ENCODE measurements around the gene DAD1. TPM values are rescaled to one million over a fixed set of nuclear protein-coding genes. Genes with fewer than 3 reads are reported as not detected.

Gene DAD1
- total RNA-seq, 2 donors from 2014 or later, result 91.3 to 104 TPM

GRCh38 chr14:22538671-22539228 is 50.3 kb downstream of the DAD1 start:
- TF ChIP-seq POLR2A (IDR thresholded peaks at IDR 0.05), result no peak
- TF ChIP-seq CTCF (IDR thresholded peaks at IDR 0.05), result no peak
- H3K4me3 ChIP-seq, result no peak overlapping the region
- H3K4me1 ChIP-seq, result no peaks in the 10 kb centered on the region
- no peaks in the 10 kb centered on the region for H3K27me3 ChIP-seq
- ATAC-seq, result no peak
- H3K27ac ChIP-seq, result no peak overlapping the region
- H3K9me3 ChIP-seq, result no peaks in the 10 kb centered on the region
- 64 to 67% methylated on average over 4 to 5 of the region's 5 CpGs for WGBS, 2 donors
- intact Hi-C loops (cut with DNase I), result no loop called here
- H3K36me3 ChIP-seq (replicated peaks in 1 of 2; ENCODE audit: insufficient read depth in 1 of 2, low read depth in 2 of 2), result no peaks in the 10 kb centered on the region
- no peak for DNase-seq

GRCh38 chr14:22537436-22538310 is 51.4 kb downstream of the DAD1 start:
- no peaks in the 10 kb centered on the region for H3K27me3 ChIP-seq
- no peak overlapping the region for H3K27ac ChIP-seq
- TF ChIP-seq POLR2A (IDR thresholded peaks at IDR 0.05), result no peak
- TF ChIP-seq CTCF (IDR thresholded peaks at IDR 0.05), result no peak
- no peaks in the 10 kb centered on the region for H3K4me1 ChIP-seq
- ATAC-seq, result no peak
- H3K4me3 ChIP-seq, result no peak overlapping the region
- WGBS, 2 donors, result 86% methylated on average over 8 of the region's 8 CpGs
- H3K9me3 ChIP-seq, result no peaks in the 10 kb centered on the region
- no peak for DNase-seq
- no peaks in the 10 kb centered on the region for H3K36me3 ChIP-seq (replicated peaks in 1 of 2; ENCODE audit: insufficient read depth in 1 of 2, low read depth in 2 of 2)
- intact Hi-C loops (cut with DNase I), result no loop called here

- ATAC-seq (peak; percentile 63), DNase-seq (peak in 3 of 4 donors; percentile 31 to 66 (median 33))
- WGBS, 2 donors, result 70 to 71% methylated on average over 6 of the region's 6 CpGs
- H3K27ac ChIP-seq, result no peak overlapping the region
- no peaks in the 10 kb centered on the region for H3K36me3 ChIP-seq (replicated peaks in 1 of 2; ENCODE audit: insufficient read depth in 1 of 2, low read depth in 2 of 2)
- no peaks in the 10 kb centered on the region for H3K4me1 ChIP-seq
- no peak overlapping the region for H3K4me3 ChIP-seq
- intact Hi-C loops (cut with DNase I), result no loop called here
- H3K9me3 ChIP-seq, result no peaks in the 10 kb centered on the region
- no peaks in the 10 kb centered on the region for H3K27me3 ChIP-seq
- TF ChIP-seq POLR2A (IDR thresholded peaks at IDR 0.05), result no peak
- no peak for TF ChIP-seq CTCF (IDR thresholded peaks at IDR 0.05)
Observed at GRCh38 chr14:22536853-22537338, 52.1 kb downstream of the DAD1 start.

GRCh38 chr14:22535916-22536315 is 53.1 kb downstream of the DAD1 start:
- H3K4me1 ChIP-seq, result no peaks in the 10 kb centered on the region
- no peak overlapping the region for H3K27ac ChIP-seq
- no peaks in the 10 kb centered on the region for H3K27me3 ChIP-seq
- no peak overlapping the region for H3K4me3 ChIP-seq
- no peak for TF ChIP-seq CTCF (IDR thresholded peaks at IDR 0.05)
- no peak for TF ChIP-seq POLR2A (IDR thresholded peaks at IDR 0.05)
- no peaks in the 10 kb centered on the region for H3K36me3 ChIP-seq (replicated peaks in 1 of 2; ENCODE audit: insufficient read depth in 1 of 2, low read depth in 2 of 2)
- DNase-seq (no peak), ATAC-seq (no peak)
- no peaks in the 10 kb centered on the region for H3K9me3 ChIP-seq
- intact Hi-C loops (cut with DNase I), result no loop called here
